ENCODE results near the gene CYP4Z1.
"Not testable (repeated sequence)": the region's sequence is repeated elsewhere in the genome, so short reads cannot be mapped to it uniquely, and the experiment has no call there.

Gene CYP4Z1

GRCh38 chr1:47137198-47137597 is 70.2 kb downstream of the CYP4Z1 start, which contains the start of gene CYP4A22:
CYP4A22 (plus strand) TSS chr1:47137441; CDS start chr1:47137486, 45 bp downstream.
- no peak for TF ChIP-seq CTCF (IDR thresholded peaks at IDR 0.05; ENCODE audit: extremely low read depth, insufficient read depth, missing control alignments)
- in situ Hi-C loops (cut with MboI; ENCODE audit: low pct_unique_long_range_greater_than_20kb, low sequenced_read_pairs, unreplicated experiment) = no loop called here
- no peak for DNase-seq (ENCODE audit: low spot score)

DNA sequence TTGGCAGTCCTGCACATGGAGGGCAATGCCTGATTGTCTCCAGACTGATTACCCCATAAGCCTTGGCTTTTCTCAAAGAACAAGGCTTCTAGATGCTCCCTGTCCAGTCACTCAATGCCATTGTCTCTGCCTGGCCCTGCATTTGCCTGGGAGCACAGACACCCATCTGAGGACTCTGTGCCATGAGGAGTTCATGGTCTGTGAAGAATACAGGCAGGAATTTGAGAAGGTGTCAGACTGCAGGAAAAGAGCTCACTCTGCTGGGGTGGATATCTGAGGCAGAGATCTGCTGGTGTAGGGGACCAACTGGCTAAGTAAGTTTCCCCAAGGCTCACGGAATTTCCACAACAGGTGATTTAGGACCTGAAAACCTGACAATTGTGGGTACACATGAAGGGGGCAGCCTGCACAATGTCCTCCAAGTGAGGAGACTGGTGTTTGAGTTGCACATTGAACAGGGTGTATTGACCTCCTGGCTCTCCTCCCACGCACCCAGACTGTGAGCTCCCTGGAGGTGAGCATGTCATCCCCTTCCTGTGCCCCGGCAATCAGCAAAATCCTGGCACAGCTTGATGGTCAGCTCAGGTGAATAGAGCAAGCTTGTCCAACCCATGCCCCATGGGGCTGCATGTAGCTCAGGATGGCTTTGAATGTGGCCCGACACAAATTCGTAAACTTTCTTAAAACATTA is 71.0 kb downstream of the CYP4Z1 start:
- in situ Hi-C loops (cut with MboI; ENCODE audit: low pct_unique_long_range_greater_than_20kb, low sequenced_read_pairs, unreplicated experiment) = no loop called here
- no peak for TF ChIP-seq CTCF (IDR thresholded peaks at IDR 0.05; ENCODE audit: extremely low read depth, insufficient read depth, missing control alignments)
- DNase-seq (ENCODE audit: low spot score) = no peak

- DNase-seq (ENCODE audit: low spot score); in situ Hi-C loops (cut with MboI; ENCODE audit: low pct_unique_long_range_greater_than_20kb, low sequenced_read_pairs, unreplicated experiment): not testable (repeated sequence)
These were observed 73.3 kb downstream of the CYP4Z1 start for GRCh38 chr1:47140358-47140757.

DNA sequence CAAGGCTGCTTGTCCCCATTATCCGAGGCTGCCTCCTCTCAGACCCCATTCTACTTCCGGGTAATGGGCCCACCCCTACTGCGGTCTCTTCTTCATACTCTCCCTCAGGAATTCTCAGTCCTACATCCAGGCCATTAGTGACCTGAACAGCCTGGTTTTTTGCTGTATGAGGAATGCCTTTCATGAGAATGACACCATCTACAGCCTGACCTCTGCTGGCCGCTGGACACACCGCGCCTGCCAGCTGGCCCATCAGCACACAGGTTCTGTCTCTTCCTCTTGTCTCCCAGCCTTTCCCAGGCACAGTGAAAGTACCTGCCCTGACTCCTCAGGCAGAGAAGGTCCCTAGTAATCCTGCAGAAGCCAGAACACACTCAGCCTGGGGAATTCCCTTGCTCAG is 76.6 kb downstream of the CYP4Z1 start:
- peak; percentile 33 for TF ChIP-seq CTCF (IDR thresholded peaks at IDR 0.05; ENCODE audit: extremely low read depth, insufficient read depth, missing control alignments)
- in situ Hi-C loops (cut with MboI; ENCODE audit: low pct_unique_long_range_greater_than_20kb, low sequenced_read_pairs, unreplicated experiment) = not testable (repeated sequence)

GRCh38 chr1:47146495-47146894 is 79.5 kb downstream of the CYP4Z1 start:
- DNase-seq (ENCODE audit: low spot score); in situ Hi-C loops (cut with MboI; ENCODE audit: low pct_unique_long_range_greater_than_20kb, low sequenced_read_pairs, unreplicated experiment): not testable (repeated sequence)

More for the DNA sequence above, 76.6 kb downstream of the CYP4Z1 start:
- not testable (repeated sequence) for DNase-seq (ENCODE audit: low spot score)

- in situ Hi-C loops (cut with MboI; ENCODE audit: low pct_unique_long_range_greater_than_20kb, low sequenced_read_pairs, unreplicated experiment) = no loop called here
- DNase-seq (ENCODE audit: low spot score) = no peak
- TF ChIP-seq CTCF (IDR thresholded peaks at IDR 0.05; ENCODE audit: extremely low read depth, insufficient read depth, missing control alignments) = no peak
These were observed 80.2 kb downstream of the CYP4Z1 start for GRCh38 chr1:47147047-47147785.

GRCh38 chr1:47149162-47149561 is 82.1 kb downstream of the CYP4Z1 start:
- DNase-seq (ENCODE audit: low spot score); in situ Hi-C loops (cut with MboI; ENCODE audit: low pct_unique_long_range_greater_than_20kb, low sequenced_read_pairs, unreplicated experiment): not testable (repeated sequence)

GRCh38 chr1:47156457-47156856 is 89.4 kb downstream of the CYP4Z1 start:
- DNase-seq (ENCODE audit: low spot score); in situ Hi-C loops (cut with MboI; ENCODE audit: low pct_unique_long_range_greater_than_20kb, low sequenced_read_pairs, unreplicated experiment): not testable (repeated sequence)

DNA sequence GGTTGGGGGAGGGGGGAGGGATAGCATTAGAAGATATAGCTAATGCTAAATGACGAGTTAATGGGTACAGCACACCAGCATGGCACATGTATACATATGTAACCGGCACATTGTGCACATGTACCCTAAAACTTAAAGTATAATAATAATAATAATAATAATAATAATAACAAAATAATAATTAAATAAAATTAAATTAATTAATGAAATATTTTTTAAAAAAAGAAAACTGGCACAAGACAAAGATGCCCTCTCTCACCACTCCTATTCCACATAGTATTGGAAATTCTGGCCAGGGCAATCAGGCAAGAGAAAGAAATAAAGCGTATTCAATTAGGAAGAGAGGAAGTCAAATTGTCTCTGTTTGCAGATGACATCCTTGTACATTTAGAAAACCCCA is 90.9 kb downstream of the CYP4Z1 start:
- in situ Hi-C loops (cut with MboI; ENCODE audit: low pct_unique_long_range_greater_than_20kb, low sequenced_read_pairs, unreplicated experiment); DNase-seq (ENCODE audit: low spot score): not testable (repeated sequence)

Measured in GM13977 (cell line).